ENCODE data around the gene CACNA2D1. TPM values are rescaled to one million over a fixed set of nuclear protein-coding genes. Genes with fewer than 3 reads are reported as not detected.

The CACNA2D1 gene
- total RNA-seq, 1 experiment from 2014 or later, result 36.2 TPM

- no peak overlapping the region for H2BK5ac ChIP-seq (ENCODE audit: insufficient read length, low read length)
- H3K27ac ChIP-seq (ENCODE audit: insufficient read length, low read depth, low read length), result no peak overlapping the region
- H3K9ac ChIP-seq (ENCODE audit: extremely low read depth, insufficient read length, low read length), result no peak overlapping the region
- Mint-ChIP-seq H3K27me3 (ENCODE audit: low read depth) (no peaks in the 10 kb centered on the region), H3K9me3 (peaks cover 2% of the 10 kb centered on the region in 2 experiments; a peak in 2 of 5 replicates), H3K36me3 (ENCODE audit: insufficient read depth in 1 of 3, low read depth in 3 of 3) (peaks cover 4 to 13% (median 11%) of the 10 kb centered on the region in 3 experiments; a peak in 5 of 7 replicates), H3K4me3 (no peak overlapping the region), H3K27ac (no peak overlapping the region; a peak in 1 of 7 replicates), H3K4me1 (peaks cover 22 to 39% of the 10 kb centered on the region in 2 experiments)
- H2BK15ac ChIP-seq (ENCODE audit: low read depth, low read length), result no peak overlapping the region
- H3K4me2 ChIP-seq (ENCODE audit: insufficient read depth, insufficient read length, low read length), result no peak overlapping the region
- no peak overlapping the region for H3K14ac ChIP-seq (ENCODE audit: insufficient read depth, low read length)
- no peak overlapping the region for H3K18ac ChIP-seq (ENCODE audit: insufficient read length, low read depth, low read length)
- no peak overlapping the region for H4K8ac ChIP-seq (replicated peaks; ENCODE audit: insufficient read length, low read depth, low read length)
- H2AK5ac ChIP-seq (ENCODE audit: insufficient read length, low read length), result no peak overlapping the region
- no peak overlapping the region for H2AFZ ChIP-seq (ENCODE audit: low read length)
- no peak overlapping the region for H2BK120ac ChIP-seq (ENCODE audit: low read depth, low read length, poor library complexity, severe bottlenecking)
- DNase-seq, result no peak
- TF ChIP-seq CTCF (conservative IDR thresholded peaks at IDR 0.05), result no peak
- H2BK20ac ChIP-seq (ENCODE audit: low read depth, low read length, poor library complexity, severe bottlenecking), result no peak overlapping the region
- no peak overlapping the region for H3K56ac ChIP-seq (ENCODE audit: insufficient read length, low read depth, low read length)
- H3K23ac ChIP-seq (ENCODE audit: insufficient read length, low read depth, low read length), result no peak overlapping the region
- H3K79me1 ChIP-seq (ENCODE audit: insufficient read depth, low read depth, low read length, poor library complexity, severe bottlenecking), result no peaks in the 10 kb centered on the region
- no peaks in the 10 kb centered on the region; the same call in 1 of the 2 replicates for H3K4me1 ChIP-seq (ENCODE audit: insufficient read depth, low read length)
- H3T11ph ChIP-seq (ENCODE audit: low read length), result no peak overlapping the region
- H3K9me3 ChIP-seq (ENCODE audit: control insufficient read depth, low read depth, low read length), result no peaks in the 10 kb centered on the region
- no peaks in the 10 kb centered on the region for H3K27me3 ChIP-seq (ENCODE audit: insufficient read depth, low read length)
- H3K4ac ChIP-seq (ENCODE audit: low read depth, low read length), result no peak overlapping the region
- H3K79me2 ChIP-seq (ENCODE audit: insufficient read depth, low read length), result no peaks in the 10 kb centered on the region
- no peak overlapping the region for H4K5ac ChIP-seq (ENCODE audit: insufficient read length, low read depth, low read length)
- H3K23me2 ChIP-seq (ENCODE audit: insufficient read length, low read depth, low read length, poor library complexity, severe bottlenecking), result no peaks in the 10 kb centered on the region
- no peak overlapping the region for H2BK12ac ChIP-seq (ENCODE audit: insufficient read length, low read depth, low read length)
- no peaks in the 10 kb centered on the region for H4K20me1 ChIP-seq (ENCODE audit: control insufficient read depth, insufficient read depth, insufficient read length)
- no peak overlapping the region for H4K91ac ChIP-seq (ENCODE audit: insufficient read length, low read depth, low read length)
Measured at GRCh38 chr7:82390936-82391335, 52.6 kb downstream of the CACNA2D1 start.
